ENCODE results near the gene KRTAP10-6.
A peak's percentile ranks its signal among the peaks of the same experiment; 100 is the strongest.
"Not testable (repeated sequence)": the region's sequence is repeated elsewhere in the genome, so short reads cannot be mapped to it uniquely, and the experiment has no call there.

KRTAP10-6 gene

GRCh38 chr21:44575307-44576024, 16.8 kb downstream of the KRTAP10-6 start:
- DNase-seq = no peak

DNA sequence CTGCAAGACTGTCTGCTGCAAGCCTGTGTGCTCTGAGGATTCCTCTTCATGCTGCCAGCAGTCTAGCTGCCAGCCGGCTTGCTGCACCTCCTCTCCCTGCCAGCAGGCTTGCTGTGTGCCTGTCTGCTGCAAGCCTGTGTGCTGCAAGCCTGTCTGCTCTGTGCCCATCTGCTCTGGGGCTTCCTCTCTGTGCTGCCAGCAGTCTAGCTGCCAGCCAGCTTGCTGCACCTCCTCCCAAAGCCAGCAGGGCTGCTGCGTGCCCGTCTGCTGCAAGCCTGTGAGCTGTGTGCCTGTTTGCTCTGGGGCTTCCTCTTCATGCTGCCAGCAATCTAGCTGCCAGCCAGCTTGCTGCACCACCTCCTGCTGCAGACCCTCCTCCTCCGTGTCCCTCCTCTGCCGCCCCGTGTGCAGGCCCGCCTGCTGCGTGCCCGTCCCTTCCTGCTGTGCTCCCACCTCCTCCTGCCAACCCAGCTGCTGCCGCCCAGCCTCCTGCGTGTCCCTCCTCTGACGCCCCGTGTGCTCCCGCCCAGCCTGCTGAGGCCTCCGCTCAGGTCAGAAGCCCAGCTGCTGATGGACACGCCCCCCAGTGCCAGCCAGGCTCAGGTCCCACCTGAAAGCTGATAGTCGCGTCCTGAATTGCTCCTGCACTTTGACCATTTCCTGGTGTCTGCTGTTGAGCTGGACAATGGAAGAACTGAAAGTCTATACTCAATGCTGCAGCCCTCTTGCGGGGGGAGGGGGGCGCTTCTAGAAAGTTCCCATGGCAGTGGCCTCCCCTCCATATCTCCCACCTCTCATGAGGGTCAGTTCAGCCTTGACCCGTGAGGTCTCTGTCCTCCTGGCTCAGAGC, 17.6 kb downstream of the KRTAP10-6 start:
- DNase-seq = peak in 1 of 2 experiments; percentile 9

GRCh38 chr21:44573630-44574456, 18.5 kb downstream of the KRTAP10-6 start, which contains the start of gene KRTAP10-4:
TSS of gene KRTAP10-4 (plus strand) at chr21:44573729. CDS start at chr21:44573759, 30 bp downstream.
- DNase-seq = not testable (repeated sequence)

DNA sequence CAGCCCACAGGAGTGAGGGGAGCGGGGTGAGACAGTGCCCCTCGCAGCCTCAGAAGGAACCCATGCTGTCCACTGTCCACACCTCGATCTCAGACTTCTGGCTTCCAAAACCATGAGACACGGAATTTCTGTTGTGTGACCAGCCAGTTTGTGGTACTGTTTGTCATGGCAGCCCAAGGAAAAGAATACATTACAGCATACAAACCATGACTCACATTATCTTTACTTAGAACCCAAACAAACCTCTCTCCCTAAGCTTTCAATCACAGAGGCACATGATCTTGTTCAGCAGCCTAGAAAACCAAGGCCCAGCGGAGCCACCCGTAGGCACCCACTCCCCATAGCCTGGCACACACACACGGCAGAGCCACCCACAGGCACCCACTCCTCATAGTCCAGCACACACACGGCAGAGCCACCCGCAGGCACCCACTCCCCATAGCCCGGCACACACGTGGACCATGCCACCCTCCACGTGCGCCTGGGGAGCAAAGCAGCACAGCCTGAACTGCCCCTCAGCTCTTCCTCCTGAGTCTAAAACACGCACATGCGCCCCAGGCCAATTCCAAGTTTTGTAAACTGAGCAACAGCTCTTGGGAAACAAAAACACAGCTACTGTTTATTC, 19.2 kb downstream of the KRTAP10-6 start:
- DNase-seq = no peak

DNA sequence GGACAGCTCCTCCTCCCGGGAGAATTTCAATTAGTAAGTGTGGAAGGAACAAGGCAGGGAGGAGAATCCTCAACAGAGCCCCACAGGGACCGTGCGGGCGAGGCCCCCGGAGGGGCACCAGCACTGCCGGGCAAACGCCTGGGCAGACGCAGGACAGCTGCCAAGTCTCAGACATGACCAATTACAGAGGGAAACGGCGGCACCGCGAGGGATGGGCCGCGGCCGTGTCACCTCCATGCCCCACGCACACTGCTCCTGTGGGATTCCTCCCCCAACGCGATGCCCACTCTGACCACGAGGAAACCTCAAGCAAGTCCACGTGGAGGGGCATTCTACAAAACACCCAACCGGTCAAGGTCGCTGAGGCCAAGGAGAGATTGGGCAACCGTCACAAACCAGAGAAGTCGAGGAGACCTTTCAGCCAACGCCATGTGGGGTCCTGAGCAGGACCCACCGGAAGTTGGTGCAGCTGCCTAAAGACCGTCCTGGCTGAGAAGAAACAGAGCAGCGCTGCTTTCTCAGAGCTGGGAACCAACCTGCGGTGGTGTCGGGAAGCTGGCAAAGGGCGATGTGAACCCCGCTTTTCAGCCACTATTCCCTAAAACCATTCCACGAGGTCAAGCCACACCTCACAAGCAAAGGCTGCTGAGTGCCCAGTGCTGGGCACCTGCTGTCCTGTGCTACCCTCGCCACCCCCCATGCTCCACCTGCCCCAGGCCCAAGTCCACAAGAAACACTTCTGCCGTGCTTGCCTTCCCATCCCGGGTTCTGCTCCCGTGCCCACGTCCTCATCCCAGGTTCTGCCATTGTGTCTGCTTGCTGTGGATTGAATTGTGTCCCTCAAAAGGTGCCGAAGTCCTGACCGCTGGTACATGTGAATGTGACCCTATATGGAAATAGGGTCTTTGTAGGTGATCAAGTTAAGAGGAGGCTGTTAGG, 20.2 kb downstream of the KRTAP10-6 start:
- no peak for DNase-seq

GRCh38 chr21:44571296-44571695, 21.0 kb downstream of the KRTAP10-6 start:
- DNase-seq = no peak

DNA sequence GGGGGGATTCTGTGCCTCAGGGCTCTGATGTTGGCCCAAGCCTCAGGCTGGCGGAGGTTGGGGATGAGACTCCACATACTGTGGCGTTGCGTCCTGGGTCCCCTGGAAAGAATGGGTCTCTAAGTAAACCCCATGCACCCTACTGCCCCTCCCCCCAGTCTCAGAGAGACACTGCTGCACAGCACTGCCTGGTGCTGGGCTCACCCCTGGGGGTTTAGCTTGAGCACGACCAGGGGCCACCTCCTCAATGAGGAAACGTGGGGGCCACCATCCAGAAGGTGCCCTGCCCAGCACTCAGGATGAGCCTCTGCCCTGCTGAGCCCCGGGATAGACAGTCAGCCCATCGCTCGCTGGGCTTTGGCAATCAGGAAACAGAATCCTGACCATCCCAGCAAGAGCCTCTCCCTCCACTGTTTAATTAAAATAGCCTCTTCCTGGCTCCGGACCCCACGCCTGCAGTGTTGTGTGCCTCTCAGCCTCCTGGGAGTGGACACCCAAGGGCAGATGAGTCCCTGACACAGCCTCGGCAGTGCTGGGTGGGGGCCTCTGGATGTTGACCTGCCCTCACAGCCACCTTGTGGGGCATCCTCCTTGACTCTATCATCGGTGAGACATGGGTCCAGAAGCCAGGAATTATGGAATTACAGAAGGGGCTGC, 22.3 kb downstream of the KRTAP10-6 start:
- no peak for DNase-seq

- no peak for DNase-seq
Measured at GRCh38 chr21:44568667-44569556, 23.4 kb downstream of the KRTAP10-6 start.

DNA sequence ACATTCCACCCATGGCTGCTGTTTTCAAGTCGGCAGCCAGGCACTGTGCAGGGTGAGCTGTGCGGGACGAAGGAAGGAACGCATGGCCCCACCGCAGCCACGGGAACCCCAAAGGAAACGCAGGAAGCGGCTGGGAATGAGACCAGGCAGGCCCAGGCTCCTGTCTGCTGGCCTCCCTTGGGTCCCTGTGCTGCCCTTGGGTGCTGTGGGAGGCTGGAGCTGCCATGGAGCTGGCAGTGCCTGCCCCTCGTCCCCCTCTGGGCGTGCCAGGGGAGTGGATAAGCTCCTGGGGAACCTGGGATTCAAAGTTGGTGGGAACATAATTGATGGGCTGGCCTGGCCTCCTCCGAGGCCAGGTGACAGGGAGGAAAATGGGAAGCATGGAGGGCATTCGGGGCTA, 24.0 kb downstream of the KRTAP10-6 start:
- no peak for DNase-seq

GRCh38 chr21:44567481-44568171, 24.7 kb downstream of the KRTAP10-6 start:
- no peak for DNase-seq

- no peak for DNase-seq
Measured at GRCh38 chr21:44566403-44566802, 25.9 kb downstream of the KRTAP10-6 start.

DNA sequence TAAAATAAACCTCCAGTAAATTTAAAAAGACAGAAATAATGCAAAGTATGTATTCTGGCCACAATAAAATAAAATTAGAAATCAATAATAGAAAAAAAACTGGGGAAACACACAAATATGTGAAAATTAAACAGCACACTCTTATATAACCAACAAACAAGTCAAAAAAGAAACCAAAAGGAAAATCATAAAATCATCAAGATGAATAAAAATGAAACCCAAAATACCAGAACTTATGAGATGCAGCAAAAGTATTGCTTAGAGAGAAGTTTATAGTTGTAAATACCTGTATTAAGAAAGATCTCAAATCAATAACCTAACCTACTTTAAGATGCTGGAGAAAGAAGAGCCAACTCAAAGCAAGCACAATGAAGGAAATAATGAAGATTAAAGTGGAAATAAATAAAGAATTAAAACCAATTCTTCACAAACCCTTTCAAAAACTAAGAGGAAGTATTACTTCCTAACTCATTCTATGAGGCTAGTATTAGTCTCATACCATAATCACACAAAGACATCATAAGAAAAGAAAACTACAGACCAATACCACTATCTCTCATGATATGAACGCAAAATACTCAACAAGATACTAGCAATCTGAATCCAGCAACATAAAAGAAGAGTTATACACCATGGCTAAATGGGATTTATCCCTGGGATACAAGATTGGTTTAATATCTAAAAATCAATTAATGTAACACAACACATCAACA, 27.3 kb downstream of the KRTAP10-6 start:
- no peak for DNase-seq

GRCh38 chr21:44564099-44564498, 28.2 kb downstream of the KRTAP10-6 start:
- no peak for DNase-seq

GRCh38 chr21:44558695-44559094, 33.6 kb downstream of the KRTAP10-6 start, which contains the start of gene KRTAP10-3:
TSS of gene KRTAP10-3 (minus strand) at chr21:44558795. CDS start at chr21:44558715, 80 bp downstream.
- no peak for DNase-seq

DNA sequence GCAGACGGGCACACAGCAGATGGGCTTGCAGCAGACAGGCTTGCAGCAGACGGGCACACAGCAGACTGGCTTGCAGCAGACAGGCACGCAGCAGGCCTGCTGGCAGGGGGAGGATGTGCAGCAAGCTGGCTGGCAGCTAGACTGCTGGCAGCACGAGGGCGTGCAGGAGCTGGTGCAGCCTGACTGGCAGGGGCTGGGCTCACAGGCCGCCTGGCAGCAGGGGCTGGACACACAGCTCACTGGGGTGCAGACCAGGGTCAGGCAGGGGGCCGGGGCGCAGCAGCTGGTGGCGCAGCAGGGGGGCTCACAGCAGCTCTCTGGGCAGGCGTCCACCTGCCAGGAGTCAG, 34.0 kb downstream of the KRTAP10-6 start:
- DNase-seq = not testable (repeated sequence)

DNA sequence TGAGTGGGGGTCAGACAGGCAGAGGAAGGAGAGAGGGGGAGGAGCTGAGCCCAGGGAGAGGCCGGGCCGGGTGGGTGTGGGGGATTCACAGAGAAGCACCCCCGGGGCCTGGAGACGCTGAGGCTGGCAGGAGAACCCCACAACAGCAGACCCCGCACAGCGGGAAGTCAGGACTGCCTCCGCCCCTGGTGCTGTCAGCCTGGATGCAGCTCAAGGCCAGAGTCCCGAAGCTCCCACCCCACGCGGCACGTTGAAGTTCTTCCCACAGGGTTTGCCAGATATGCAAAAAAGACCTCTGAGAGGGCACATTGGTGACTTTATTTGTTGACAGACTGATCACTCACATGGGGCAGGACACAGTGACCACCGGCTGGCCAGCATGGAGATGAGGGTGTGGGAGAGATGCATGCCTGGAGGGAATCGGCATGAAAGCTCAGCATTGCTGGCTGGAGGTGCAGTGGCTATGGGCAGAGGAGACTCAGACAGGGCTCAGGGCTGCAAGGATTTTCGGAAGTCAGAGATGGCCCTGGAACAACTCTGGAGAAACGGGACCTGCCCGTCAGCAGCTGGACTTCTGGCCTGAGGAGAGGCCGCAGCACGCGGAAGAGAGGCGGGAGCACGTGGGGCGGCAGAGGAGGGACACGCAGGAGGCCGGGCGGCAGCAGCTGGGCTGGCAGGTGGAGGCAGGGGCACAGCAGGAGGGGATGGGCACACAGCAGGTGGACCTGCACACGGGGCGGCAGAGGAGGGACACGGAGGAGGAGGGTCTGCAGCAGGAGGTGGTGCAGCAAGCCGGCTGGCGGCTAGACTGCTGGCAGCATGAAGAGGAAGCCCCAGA, 34.6 kb downstream of the KRTAP10-6 start:
- DNase-seq = no peak

DNA sequence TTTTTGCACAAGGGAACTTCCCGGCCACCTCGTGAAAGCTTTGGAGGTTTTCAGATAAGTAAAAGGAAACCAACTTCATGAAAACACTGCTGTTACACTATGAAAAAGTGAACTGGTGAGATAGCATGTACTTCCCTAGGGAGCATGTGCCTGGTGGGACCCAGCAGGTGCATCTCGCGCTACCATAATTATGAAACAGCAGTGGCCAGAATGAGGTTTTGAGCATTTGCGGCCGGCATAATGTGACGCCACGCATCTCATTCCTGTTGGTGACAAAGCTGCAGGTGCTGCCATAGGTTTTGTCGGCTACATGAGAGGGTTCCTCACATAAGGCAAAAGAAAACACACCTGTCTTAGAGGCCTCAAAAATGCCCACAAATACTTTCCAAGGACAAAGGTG, 35.4 kb downstream of the KRTAP10-6 start:
- DNase-seq = no peak

Data from NCI-H1930 (cell line).